ENCODE results near the gene SMYD3.

- TF ChIP-seq CTCF (IDR thresholded peaks at IDR 0.05) (no peak), POLR2A (IDR thresholded peaks at IDR 0.05) (no peak)
Measured at GRCh38 chr1:246281639-246282038, 225.4 kb downstream of the SMYD3 start.

Measured in heart left ventricle (tissue), 13 donors.